NCI-H2081 treated with DMSO at 0.1 percent for 48 hours (cell line): ENCODE measurements around the gene ALKAL2.

Source experiments
- DNase-seq: peaks from one replicate; lab custom pipeline; 2025; lab: John Stamatoyannopoulos, UW

Gene ALKAL2

DNA sequence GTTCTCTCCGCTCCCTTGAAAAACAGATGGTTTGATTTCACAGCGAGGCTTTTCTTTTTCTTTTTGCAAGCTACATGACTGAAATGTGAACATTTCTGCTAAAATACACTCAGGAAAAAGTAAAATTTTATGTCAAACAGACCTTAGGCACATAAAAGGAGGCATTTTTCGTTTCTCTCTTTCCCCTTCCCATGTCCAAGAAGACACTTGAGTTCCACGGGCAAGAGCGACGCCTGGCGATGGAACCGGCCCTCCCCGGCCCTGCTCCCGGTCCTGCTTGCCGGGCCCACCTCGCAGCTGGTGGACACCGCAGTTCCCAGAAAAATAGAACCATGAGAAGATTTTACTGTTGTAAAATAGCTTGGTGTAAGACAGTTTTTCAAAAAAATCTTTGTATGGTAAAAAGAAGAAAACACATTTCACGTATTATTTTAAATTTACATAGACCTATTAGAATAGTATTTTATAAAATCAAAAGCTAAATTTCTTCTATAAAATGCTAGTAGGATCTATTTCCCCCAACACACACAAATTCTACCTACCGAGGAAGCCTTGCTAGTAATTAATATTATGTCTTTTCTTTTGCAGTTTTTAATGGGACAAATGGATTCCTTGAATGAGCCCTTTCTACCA, 2.3 kb upstream of the ALKAL2 start:
- DNase-seq, result no peak

GRCh38 chr2:289362-290089, 1.6 kb upstream of the ALKAL2 start:
- no peak for DNase-seq

DNA sequence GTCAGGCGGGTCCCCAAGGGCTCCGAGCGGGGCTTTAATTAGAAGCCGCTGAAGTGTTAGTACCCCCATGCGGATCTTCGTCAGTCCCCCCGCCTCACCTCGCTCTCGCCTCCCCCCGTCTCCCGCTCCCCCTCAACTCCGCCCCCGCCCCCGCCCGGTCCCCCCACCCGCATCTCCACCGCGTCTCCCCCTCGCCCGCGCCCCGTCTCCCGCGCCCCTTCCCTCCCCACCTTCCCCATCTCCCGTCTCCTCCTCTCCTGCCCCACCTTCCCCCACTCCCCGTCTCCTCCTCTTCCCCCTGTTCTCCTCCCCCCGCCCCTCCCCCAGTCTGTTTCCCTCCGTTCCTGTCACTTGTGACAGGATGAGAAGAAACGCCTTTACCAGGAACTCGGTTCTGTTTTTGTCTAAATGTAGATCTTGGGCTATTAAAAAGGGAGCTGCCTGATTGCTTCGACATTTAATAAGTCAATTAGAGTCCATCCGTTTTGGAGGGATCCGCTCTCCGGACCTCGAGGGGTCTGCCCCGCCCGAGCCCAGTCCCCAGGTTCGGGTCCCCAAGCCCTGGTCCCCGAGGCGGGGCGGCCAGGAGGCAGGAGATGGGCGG, 969 bp upstream of the ALKAL2 start:
- DNase-seq, result no peak

DNA sequence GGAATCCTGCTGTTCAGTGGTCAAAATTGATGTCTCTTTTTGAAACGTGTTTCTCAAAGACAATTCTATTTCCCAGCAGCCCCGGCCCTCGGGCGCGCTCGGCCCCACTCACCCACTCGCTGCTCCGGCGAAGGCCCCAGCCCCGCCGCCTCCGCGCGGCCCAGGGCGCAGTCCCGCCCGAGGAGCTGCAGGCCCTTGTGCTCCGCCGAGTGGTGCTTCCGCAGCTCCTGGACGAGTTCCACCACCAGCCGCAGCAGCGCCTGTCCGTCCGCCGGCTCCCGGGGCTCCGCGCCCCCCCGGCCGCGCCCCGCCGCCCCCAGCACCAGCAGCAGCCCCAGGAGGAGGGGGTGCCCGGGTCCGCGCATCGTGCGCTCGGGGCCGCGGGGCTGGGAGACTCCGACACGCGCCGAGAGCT, 413 bp downstream of the ALKAL2 start:
- DNase-seq, result no peak

GRCh38 chr2:286774-287392, 1.0 kb downstream of the ALKAL2 start:
- no peak for DNase-seq

GRCh38 chr2:286035-286434, 1.9 kb downstream of the ALKAL2 start:
- DNase-seq, result no peak

DNA sequence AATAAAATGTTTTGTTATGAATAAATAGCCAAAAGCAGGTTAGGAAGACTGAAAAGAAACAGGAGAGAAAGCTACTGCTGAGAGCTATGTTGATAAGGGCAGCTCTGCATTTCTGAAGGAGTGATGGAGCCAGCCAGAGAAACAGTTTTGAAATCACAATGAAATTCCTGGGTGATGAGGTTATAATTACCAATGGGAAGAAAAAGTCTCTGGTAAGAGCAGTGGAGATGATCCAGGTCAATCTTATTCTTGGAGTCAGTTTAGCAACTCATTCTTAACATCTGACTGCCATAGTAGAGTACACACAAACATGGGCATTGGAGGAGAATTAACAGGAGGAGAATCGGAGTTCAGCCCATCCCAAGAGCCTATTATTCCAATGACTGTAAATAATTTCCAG, 2.4 kb downstream of the ALKAL2 start:
- DNase-seq, result no peak

DNA sequence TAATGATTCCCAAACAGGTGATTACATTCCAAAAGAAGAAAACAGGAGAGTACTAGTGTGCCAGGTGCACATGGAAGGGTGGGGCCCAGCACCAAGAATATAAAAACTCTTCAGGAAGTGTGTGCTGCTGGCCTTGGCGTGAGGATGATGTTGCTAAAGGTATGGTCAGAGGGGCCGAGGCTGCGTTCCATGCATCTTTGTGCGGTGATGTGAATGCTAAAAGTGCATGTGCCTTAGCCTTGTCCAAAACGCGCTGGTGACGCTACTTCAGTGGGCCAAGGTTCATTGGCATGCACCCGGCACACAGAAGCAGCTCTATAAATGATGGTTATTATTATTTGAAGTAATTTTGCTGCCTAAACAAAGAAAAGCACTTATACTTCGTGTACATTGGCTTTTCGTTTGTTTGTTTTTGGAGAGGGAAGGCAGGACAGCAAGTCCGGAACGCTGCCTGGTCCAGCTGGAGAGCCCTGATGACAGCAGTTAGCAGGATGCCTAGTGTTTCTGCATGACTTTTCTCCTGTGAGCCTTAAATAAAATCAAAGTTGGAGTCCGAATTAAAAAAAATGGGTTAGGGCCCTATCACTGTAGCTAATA, 2.9 kb downstream of the ALKAL2 start:
- no peak for DNase-seq

- DNase-seq, result no peak
Measured at GRCh38 chr2:283996-284794, 3.7 kb downstream of the ALKAL2 start.

GRCh38 chr2:282371-283263, 5.3 kb downstream of the ALKAL2 start:
- no peak for DNase-seq

DNA sequence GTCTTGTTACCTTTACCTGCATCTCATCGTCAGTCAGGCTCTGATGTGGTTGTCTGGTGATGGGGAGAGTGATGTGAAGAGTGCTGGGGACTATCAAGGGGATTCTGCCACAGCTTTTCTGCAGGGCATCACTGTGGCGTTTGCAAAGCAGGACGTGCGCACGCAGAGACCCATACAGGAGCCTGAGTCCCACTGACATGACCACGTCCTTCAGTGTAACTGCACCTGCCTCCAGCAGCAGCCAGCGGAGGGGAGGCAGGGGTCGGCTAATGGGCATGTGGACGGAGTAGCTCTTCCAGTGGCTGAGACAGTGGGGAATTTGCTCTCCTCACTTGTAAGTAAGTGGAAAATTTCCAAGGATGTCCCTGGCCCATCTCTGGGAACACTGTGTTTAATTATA, 6.5 kb downstream of the ALKAL2 start:
- DNase-seq, result no peak

GRCh38 chr2:280650-281110, 7.2 kb downstream of the ALKAL2 start:
- DNase-seq, result no peak

GRCh38 chr2:279956-280649, 7.8 kb downstream of the ALKAL2 start:
- no peak for DNase-seq

- DNase-seq, result no peak
Measured at GRCh38 chr2:279366-279765, 8.5 kb downstream of the ALKAL2 start.

DNA sequence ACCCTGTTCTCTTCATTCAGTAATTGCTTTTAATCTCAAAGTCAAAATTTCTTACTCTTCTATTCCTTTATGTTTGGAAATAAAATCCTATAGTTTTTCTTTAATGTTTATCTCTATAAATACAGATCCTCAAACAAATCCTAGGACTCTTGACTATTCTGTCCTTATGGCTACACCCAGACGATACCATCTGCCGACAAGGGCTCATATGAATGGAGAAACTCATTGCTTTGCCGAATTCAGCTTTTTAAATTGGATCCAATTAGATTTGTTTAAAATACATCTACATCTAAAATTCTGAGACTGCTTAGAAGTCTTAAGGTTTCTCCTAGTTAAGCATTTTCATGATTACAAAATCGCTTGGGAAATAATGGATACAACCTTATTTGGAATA, 9.0 kb downstream of the ALKAL2 start:
- DNase-seq, result no peak

DNA sequence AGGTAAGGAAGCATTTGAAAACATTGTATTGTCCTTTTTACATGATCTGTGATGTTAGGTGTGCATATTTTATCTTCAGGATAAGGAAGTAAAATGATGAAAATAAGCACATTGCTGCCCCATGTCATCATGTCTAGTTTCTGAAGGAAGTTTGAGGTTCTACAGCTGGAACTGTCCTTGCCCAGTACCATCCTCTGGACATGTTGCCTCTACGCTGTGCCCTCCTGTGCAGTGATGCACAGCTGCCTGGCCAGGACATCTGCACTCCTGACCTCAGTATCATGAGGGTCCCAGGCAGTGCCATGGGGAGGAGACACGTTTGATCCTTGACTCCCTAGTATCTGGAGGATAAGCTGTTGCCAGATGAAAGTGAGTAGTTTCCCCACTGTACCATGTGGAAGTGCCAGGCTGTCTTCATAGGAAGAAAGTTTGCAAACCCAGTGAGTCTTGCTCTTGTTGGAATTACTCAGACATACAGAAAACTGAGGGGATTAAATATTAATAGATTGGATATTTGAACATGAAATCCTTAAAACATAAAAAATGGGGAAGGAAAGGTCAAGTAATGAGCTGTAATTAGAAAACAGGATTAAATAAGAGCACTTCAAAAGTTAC, 9.5 kb downstream of the ALKAL2 start:
- no peak for DNase-seq

DNA sequence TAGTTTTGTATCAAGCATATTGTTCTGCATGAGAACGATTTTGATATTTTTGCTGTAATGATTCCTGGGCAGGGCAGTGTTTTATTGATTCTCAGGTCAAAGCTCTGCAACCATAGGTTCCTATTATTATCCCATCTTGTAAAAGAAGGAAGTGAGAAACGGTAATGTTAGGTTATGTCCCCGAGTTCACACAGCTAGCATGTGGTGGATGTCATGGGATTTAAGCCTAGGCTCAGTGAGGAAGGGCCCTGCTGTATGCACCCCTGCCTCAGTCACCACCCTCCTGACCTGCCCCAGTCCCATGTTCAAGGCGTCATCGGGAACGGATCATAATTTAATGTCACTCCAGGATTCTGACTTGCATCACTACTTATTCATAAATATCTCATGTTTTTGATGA, 12.4 kb downstream of the ALKAL2 start:
- no peak for DNase-seq

- DNase-seq, result no peak
Measured at GRCh38 chr2:274503-274902, 13.4 kb downstream of the ALKAL2 start.

- no peak for DNase-seq
Measured at GRCh38 chr2:273333-273732, 14.6 kb downstream of the ALKAL2 start.

- no peak for DNase-seq
Measured at GRCh38 chr2:271917-272316, 16.0 kb downstream of the ALKAL2 start.
